SK-N-SH (cell line): Measurements from ENCODE around the gene PTPRG. TPM values are rescaled to one million over a fixed set of nuclear protein-coding genes. Genes with fewer than 3 reads are reported as not detected.

Experiments used
- CTCF ChIA-PET: fragments of 300-600, 350-600 bp; formaldehyde crosslinking; extraction: SDS; loops from one replicate; lab custom pipeline; 2021; lab: Yijun Ruan, JAX
- POLR2A ChIA-PET: fragments of 350-600 bp; sonication (Branson Sonifier 250); formaldehyde crosslinking; extraction: SDS; loops from one replicate; lab custom pipeline; 2020; ENCODE audit warnings: antibody characterized with exemption, inconsistent platforms; lab: Yijun Ruan, JAX
- DNase-seq: peaks from one replicate; pipeline ENCODE4 v3.0.0; 2012
- H2AFZ ChIP-seq: fragments of 200-600 bp; sonication (generic); 2 replicates; pipeline ENCODE4 v1.8.1; 2016; ENCODE audit warnings: antibody characterized with exemption, mild to moderate bottlenecking, low read depth
- H3F3A ChIP-seq: fragments of 200-600 bp; sonication (generic); replicated peaks from 2 replicates; pipeline ENCODE3; 2016; ENCODE audit warnings: antibody characterized with exemption, mild to moderate bottlenecking; ENCODE audit not compliant: insufficient read depth
- H3K27ac ChIP-seq, 2 experiments: fragments of 200-500 bp in 1 of 2; fragments of 200-600 bp in 1 of 2; sonication (Bioruptor generic) in 1 of 2; sonication (generic), shearing (Covaris generic) in 1 of 2; 2 replicates each; pipeline versions ENCODE4 v1.5.1 to v1.6.1; 2014 to 2016; ENCODE audit warnings: low read depth in 2 of 2, inconsistent platforms in 1 of 2, low read length in 1 of 2, mild to moderate bottlenecking in 1 of 2, mixed read lengths in 1 of 2
- H3K27me3 ChIP-seq: fragments of 200-600 bp; sonication (generic), shearing (Covaris generic); 2 replicates; pipeline ENCODE4 v1.6.1; 2016; ENCODE audit warnings: mixed run types; ENCODE audit not compliant: insufficient read depth
- H3K36me3 ChIP-seq, 2 experiments: fragments of 200-500 bp in 1 of 2; fragments of 200-600 bp in 1 of 2; sonication (Bioruptor generic) in 1 of 2; sonication (generic) in 1 of 2; replicated peaks in 1 of 2; 2 replicates each; pipeline versions ENCODE3 to v1.5.1; 2014 to 2016; ENCODE audit warnings: low read length in 1 of 2, mild to moderate bottlenecking in 1 of 2; ENCODE audit not compliant: insufficient read depth in 2 of 2, control insufficient read depth in 1 of 2
- H3K4me1 ChIP-seq, 2 experiments: fragments of 200-500 bp in 1 of 2; fragments of 200-600 bp in 1 of 2; sonication (Bioruptor generic) in 1 of 2; sonication (generic), shearing (Covaris generic) in 1 of 2; 2 replicates each; pipeline versions ENCODE4 v1.5.1 to v1.6.1; 2014 to 2016; ENCODE audit warnings: low read depth in 1 of 2, low read length in 1 of 2, mixed run types in 1 of 2; ENCODE audit not compliant: insufficient read depth in 2 of 2, control insufficient read depth in 1 of 2
- H3K4me2 ChIP-seq: fragments of 200-600 bp; sonication (generic), shearing (Covaris generic); 2 replicates; pipeline ENCODE4 v1.6.1; 2017; ENCODE audit warnings: mixed run types
- H3K4me3 ChIP-seq, 2 experiments: fragments of 200-500 bp in 1 of 2; fragments of 200-600 bp in 1 of 2; sonication (Bioruptor generic) in 1 of 2; sonication (generic), shearing (Covaris generic) in 1 of 2; 2 replicates each; pipeline versions ENCODE4 v1.5.1 to v1.8.1; 2014 to 2016; ENCODE audit warnings: low read depth in 2 of 2, inconsistent platforms in 1 of 2, low read length in 1 of 2, mild to moderate bottlenecking in 1 of 2, mixed read lengths in 1 of 2, moderate library complexity in 1 of 2
- H3K79me2 ChIP-seq: fragments of 200-600 bp; sonication (generic); 2 replicates; pipeline ENCODE4 v1.8.1; 2017; ENCODE audit warnings: mild to moderate bottlenecking; ENCODE audit not compliant: insufficient read depth
- H3K9ac ChIP-seq: fragments of 200-600 bp; sonication (generic); 2 replicates; pipeline ENCODE4 v1.6.1; 2017; ENCODE audit warnings: mixed run types
- H3K9me2 ChIP-seq: fragments of 200-600 bp; sonication (generic); 2 replicates; pipeline ENCODE4 v1.6.1; 2017; ENCODE audit warnings: mixed run types
- H3K9me3 ChIP-seq: fragments of 200-600 bp; sonication (generic); 2 replicates; pipeline ENCODE4 v1.6.1; 2017; ENCODE audit warnings: mixed run types, mild to moderate bottlenecking, moderate library complexity
- H4K20me1 ChIP-seq: fragments of 200-600 bp; sonication (generic); 2 replicates; pipeline ENCODE4 v1.6.1; 2017; ENCODE audit warnings: mild to moderate bottlenecking, mixed run types; ENCODE audit not compliant: insufficient read depth
- EZH2phosphoT487 ChIP-seq: fragments of 200-600 bp; sonication (generic); IDR thresholded peaks from 2 replicates; pipeline ENCODE4 v1.6.1; 2017; ENCODE audit warnings: low read depth, mixed run types, mild to moderate bottlenecking, antibody characterized with exemption, moderate library complexity, borderline replicate concordance
- FOSL2 ChIP-seq: IDR thresholded peaks from 2 replicates; pipeline ENCODE4 v1.4.0; 2012; ENCODE audit warnings: low read depth, mild to moderate bottlenecking, moderate library complexity, borderline replicate concordance
- FOXM1 ChIP-seq: IDR thresholded peaks from 2 replicates; pipeline ENCODE4 v1.4.0; 2012; ENCODE audit warnings: low read depth, mild to moderate bottlenecking
- GABPA ChIP-seq: IDR thresholded peaks from 2 replicates; pipeline ENCODE4 v1.4.0; 2012; ENCODE audit warnings: low read depth, mild to moderate bottlenecking
- JUND ChIP-seq: IDR thresholded peaks from 2 replicates; pipeline ENCODE4 v1.4.0; 2012
- MXI1 ChIP-seq: IDR thresholded peaks from 2 replicates; pipeline ENCODE4 v1.6.1; 2012; ENCODE audit warnings: mild to moderate bottlenecking, low read depth, low read length, improper control_type of control experiment
- NFIC ChIP-seq: IDR thresholded peaks from 2 replicates; pipeline ENCODE4 v1.4.0; 2012; ENCODE audit warnings: borderline replicate concordance
- NRF1 ChIP-seq: IDR thresholded peaks from 2 replicates; pipeline ENCODE4 v1.6.1; 2012; ENCODE audit warnings: low read depth, mild to moderate bottlenecking, low read length
- RAD21 ChIP-seq: IDR thresholded peaks from 2 replicates; pipeline ENCODE4 v1.6.1; 2012; ENCODE audit warnings: mild to moderate bottlenecking, low read length
- RCOR1 ChIP-seq: fragments of 150-350 bp; IDR thresholded peaks from 2 replicates; pipeline ENCODE4 v1.6.1; 2017; ENCODE audit warnings: antibody characterized with exemption, low read length
- RFX5 ChIP-seq: IDR thresholded peaks from 2 replicates; pipeline ENCODE4 v1.6.1; 2012; ENCODE audit warnings: mild to moderate bottlenecking, improper control_type of control experiment, low read length
- RXRA ChIP-seq: IDR thresholded peaks from 2 replicates; pipeline ENCODE4 v1.4.0; 2012; ENCODE audit warnings: low read depth, mild to moderate bottlenecking, borderline replicate concordance
- SMC3 ChIP-seq: IDR thresholded peaks from 2 replicates; pipeline ENCODE4 v1.6.1; 2012; ENCODE audit warnings: low read depth, low read length, improper control_type of control experiment
- TAF1 ChIP-seq: IDR thresholded peaks from 2 replicates; pipeline ENCODE4 v1.6.1; 2012; ENCODE audit warnings: low read depth, mild to moderate bottlenecking, low read length, moderate library complexity, borderline replicate concordance
- TCF12 ChIP-seq: IDR thresholded peaks from 2 replicates; pipeline ENCODE4 v1.4.0; 2012
- TEAD4 ChIP-seq: IDR thresholded peaks from 2 replicates; pipeline ENCODE4 v1.4.0; 2012; ENCODE audit warnings: mild to moderate bottlenecking, borderline replicate concordance; ENCODE audit not compliant: insufficient read depth
- WGBS: methylation state at CpG from one replicate; pipeline ENCODE4 v1.1.6; 2017; ENCODE audit warnings: low lambda C conversion rate; 5-methylcytosine and 5-hydroxymethylcytosine counted together
- polyA plus RNA-seq, 3 experiments: library from polyadenylated mRNA; depleted of rRNA; stranded (reverse); fragments of >200 nt; gene quantifications; 2 replicates each; pipeline ENCODE4 v1.2.3, GENCODE V29; 2012
- TF ChIP-seq, protein P1 (sequence below): IDR thresholded peaks from 2 replicates; pipeline ENCODE4 v1.4.0; 2012; ENCODE audit warnings: low read depth
- TF ChIP-seq, protein P2 (sequence below): IDR thresholded peaks from 2 replicates; pipeline ENCODE4 v1.4.0; 2012; ENCODE audit warnings: low read depth, borderline replicate concordance
- TF ChIP-seq, protein P3 (sequence below): fragments of 150-350 bp; IDR thresholded peaks from 2 replicates; pipeline ENCODE4 v1.6.1; 2017; ENCODE audit warnings: antibody characterized with exemption, low read length, low read depth, borderline replicate concordance
- TF ChIP-seq, protein P4 (sequence below): IDR thresholded peaks from 2 replicates; pipeline ENCODE4 v1.4.0; 2012; ENCODE audit warnings: low read depth, borderline replicate concordance

PTPRG gene
- polyA plus RNA-seq, 1 of the 3 experiments (the other 2 are of a cell fraction): 14.1 TPM

DNA sequence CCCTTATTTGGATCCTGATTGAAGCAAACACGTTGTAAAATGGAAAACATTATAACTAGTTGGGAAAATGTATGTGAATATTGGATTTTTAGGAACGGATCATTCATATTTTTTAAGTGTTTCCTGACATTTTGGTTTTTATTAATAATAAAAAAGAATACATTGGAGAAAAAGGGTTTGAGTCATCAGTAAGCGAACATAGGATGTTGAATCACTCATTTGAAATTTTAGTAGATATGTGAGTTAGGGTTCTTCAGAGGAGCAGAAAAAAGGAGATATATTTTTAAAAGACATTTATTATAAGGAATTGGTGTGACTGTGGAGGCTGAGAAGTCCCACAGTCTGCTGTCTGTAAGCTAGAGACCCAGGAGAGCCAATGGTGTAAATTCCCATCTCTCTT, 258.5 kb downstream of the PTPRG start:
- 50% methylated on average over 3 of the region's 3 CpGs for WGBS
- H3K27ac ChIP-seq: peak overlapping the region in 1 of 2 experiments; percentile 71; a peak in 2 of 4 replicates
- no peaks in the 10 kb centered on the region for H3K9me3 ChIP-seq
- POLR2A ChIA-PET: no interaction called here
- H4K20me1 ChIP-seq: no peaks in the 10 kb centered on the region
- no peak for DNase-seq
- 0 out of 2 replicates have a peak overlapping the region, but pooled peaks have one; percentile 28 for H3K4me2 ChIP-seq
- H3F3A ChIP-seq: peaks cover 14% of the 10 kb centered on the region
- CTCF ChIA-PET: no interaction called here
- no peak overlapping the region for H3K9ac ChIP-seq
- TF ChIP-seq FOSL2 (peak; percentile 39; the same call in 1 of the 2 replicates), GABPA (no peak), RFX5 (no peak), TCF12 (no peak), SMC3 (no peak)
- TF ChIP-seq, protein P1, sequence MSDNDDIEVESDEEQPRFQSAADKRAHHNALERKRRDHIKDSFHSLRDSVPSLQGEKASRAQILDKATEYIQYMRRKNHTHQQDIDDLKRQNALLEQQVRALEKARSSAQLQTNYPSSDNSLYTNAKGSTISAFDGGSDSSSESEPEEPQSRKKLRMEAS: no peak
- no peaks in the 10 kb centered on the region; the same call in 1 of the 2 replicates for H3K79me2 ChIP-seq
- H3K4me3 ChIP-seq: no peak overlapping the region
- H3K36me3 ChIP-seq: no peaks in the 10 kb centered on the region
- H3K9me2 ChIP-seq: no peaks in the 10 kb centered on the region
- H3K4me1 ChIP-seq: no peaks in the 10 kb centered on the region; a peak in 1 of 4 replicates
- H3K27me3 ChIP-seq: no peaks in the 10 kb centered on the region
- H2AFZ ChIP-seq: no peak overlapping the region; the same call in 1 of the 2 replicates

DNA sequence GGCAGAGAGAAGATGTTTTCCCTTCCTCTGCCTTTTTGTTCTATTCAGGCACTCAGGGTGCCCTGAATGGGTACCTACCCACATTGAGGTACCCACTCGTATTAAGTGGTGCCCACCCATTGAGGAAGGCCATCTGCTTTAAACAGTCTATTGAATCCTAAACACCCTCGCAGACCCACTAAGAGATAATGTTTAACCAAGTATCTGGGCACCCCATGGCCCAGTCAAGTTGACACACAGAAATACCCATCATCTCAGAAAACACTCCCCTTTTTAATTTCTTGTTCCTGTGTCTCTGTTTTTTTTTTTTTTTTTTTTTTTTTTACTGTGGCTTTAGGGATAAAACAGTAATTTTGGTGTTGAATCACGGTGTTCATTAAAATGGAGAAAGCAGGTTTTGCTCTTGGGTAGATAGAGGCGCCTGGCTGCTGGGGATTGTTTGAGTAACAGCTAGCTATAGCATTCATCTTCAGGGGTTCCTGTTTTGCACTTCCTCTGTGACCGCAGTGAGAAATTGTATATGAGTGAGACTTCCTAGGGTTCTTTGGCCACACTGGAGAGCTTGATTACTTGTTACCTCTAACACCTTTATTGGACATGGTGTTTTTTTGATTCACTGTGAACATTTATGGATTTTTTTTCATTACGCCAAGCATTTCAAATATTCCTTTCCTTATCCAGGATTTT, 259.1 kb downstream of the PTPRG start:
- H4K20me1 ChIP-seq: no peaks in the 10 kb centered on the region
- no peaks in the 10 kb centered on the region for H3K9me3 ChIP-seq
- H3F3A ChIP-seq: peaks cover 14% of the 10 kb centered on the region
- H3K4me1 ChIP-seq: no peaks in the 10 kb centered on the region; a peak in 1 of 4 replicates
- ChIA-PET CTCF (no interaction called here), POLR2A (no interaction called here)
- H3K9ac ChIP-seq: no peak overlapping the region
- H3K27me3 ChIP-seq: no peaks in the 10 kb centered on the region
- no peak for DNase-seq
- H3K4me2 ChIP-seq: 0 out of 2 replicates have a peak overlapping the region, but pooled peaks have one; percentile 28
- 97% methylated on average over 6 of the region's 6 CpGs for WGBS
- H3K4me3 ChIP-seq: no peak overlapping the region
- TF ChIP-seq RFX5 (no peak), RXRA (no peak), RCOR1 (no peak), MXI1 (no peak), RAD21 (no peak), TAF1 (no peak), TEAD4 (no peak), EZH2phosphoT487 (no peak), NFIC (no peak), NRF1 (no peak), JUND (no peak), GABPA (no peak), FOXM1 (no peak)
- TF ChIP-seq, protein P2, sequence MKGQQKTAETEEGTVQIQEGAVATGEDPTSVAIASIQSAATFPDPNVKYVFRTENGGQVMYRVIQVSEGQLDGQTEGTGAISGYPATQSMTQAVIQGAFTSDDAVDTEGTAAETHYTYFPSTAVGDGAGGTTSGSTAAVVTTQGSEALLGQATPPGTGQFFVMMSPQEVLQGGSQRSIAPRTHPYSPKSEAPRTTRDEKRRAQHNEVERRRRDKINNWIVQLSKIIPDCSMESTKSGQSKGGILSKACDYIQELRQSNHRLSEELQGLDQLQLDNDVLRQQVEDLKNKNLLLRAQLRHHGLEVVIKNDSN: no peak
- TF ChIP-seq, protein P3, sequence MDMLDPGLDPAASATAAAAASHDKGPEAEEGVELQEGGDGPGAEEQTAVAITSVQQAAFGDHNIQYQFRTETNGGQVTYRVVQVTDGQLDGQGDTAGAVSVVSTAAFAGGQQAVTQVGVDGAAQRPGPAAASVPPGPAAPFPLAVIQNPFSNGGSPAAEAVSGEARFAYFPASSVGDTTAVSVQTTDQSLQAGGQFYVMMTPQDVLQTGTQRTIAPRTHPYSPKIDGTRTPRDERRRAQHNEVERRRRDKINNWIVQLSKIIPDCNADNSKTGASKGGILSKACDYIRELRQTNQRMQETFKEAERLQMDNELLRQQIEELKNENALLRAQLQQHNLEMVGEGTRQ: no peak
- TF ChIP-seq, protein P4, sequence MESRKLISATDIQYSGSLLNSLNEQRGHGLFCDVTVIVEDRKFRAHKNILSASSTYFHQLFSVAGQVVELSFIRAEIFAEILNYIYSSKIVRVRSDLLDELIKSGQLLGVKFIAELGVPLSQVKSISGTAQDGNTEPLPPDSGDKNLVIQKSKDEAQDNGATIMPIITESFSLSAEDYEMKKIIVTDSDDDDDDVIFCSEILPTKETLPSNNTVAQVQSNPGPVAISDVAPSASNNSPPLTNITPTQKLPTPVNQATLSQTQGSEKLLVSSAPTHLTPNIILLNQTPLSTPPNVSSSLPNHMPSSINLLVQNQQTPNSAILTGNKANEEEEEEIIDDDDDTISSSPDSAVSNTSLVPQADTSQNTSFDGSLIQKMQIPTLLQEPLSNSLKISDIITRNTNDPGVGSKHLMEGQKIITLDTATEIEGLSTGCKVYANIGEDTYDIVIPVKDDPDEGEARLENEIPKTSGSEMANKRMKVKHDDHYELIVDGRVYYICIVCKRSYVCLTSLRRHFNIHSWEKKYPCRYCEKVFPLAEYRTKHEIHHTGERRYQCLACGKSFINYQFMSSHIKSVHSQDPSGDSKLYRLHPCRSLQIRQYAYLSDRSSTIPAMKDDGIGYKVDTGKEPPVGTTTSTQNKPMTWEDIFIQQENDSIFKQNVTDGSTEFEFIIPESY: no peak
- H3K36me3 ChIP-seq: no peaks in the 10 kb centered on the region
- no peaks in the 10 kb centered on the region; the same call in 1 of the 2 replicates for H3K79me2 ChIP-seq
- H3K9me2 ChIP-seq: no peaks in the 10 kb centered on the region
- H3K27ac ChIP-seq: peak overlapping the region in 1 of 2 experiments; percentile 71; a peak in 2 of 4 replicates
- H2AFZ ChIP-seq: no peak overlapping the region
